ENCODE data around the gene AP2S1. TPM values are rescaled to one million over a fixed set of nuclear protein-coding genes. Genes with fewer than 3 reads are reported as not detected.
A peak's percentile ranks its signal among the peaks of the same experiment; 100 is the strongest.

Gene AP2S1
- total RNA-seq, 2 donors from 2014 or later: 114 to 116 TPM

DNA sequence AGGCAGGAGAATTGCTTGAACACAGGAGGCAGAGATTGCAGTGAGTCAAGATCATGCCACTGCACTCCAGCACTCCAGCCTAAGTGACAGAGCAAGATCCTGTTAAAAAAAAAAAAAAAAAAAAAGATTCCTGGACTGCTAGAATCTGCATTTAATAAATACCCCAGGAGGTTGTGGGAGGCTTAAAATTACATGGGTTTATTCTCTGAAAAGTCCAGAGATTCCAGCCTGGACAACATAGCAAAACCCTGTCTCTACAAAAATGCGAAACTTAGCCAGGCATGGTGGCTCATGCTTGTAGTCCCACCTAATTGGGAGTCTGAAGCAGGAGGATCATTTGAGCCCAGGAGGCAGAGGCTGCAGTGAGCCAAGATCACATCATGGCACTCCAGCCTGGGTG lies 52.8 kb downstream of the AP2S1 start:
- no peak for ATAC-seq
- H3K9me3 Mint-ChIP-seq: no peaks in the 10 kb centered on the region
- no peak overlapping the region for H3K27ac Mint-ChIP-seq
- no peak for DNase-seq (ENCODE audit: low spot score in 2 of 2)
- no peaks in the 10 kb centered on the region for H3K36me3 Mint-ChIP-seq

DNA sequence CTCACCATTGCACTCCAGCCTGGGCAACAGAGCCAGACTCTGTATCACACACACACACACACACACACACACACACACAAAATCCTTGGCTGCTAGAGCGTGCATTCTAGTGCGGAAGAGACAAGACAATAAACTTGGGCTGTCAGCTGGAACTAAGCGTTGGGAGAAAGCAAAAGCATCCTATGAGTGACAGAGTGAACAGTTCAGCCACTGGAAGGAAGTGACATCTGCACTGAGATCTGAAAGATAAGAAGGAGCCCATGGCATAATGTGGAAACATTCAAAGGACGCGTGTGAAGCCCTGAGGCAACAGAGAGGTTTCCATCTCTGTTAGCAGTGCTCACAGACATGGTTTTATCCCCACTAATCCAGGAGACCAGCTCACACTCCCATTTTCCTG lies 58.7 kb downstream of the AP2S1 start:
- DNase-seq (ENCODE audit: low spot score in 2 of 2): no peak
- Mint-ChIP-seq H3K36me3 (peaks cover 5 to 11% of the 10 kb centered on the region in 2 donors), H3K9me3 (peaks cover 0 to 4% of the 10 kb centered on the region in 2 donors), H3K27ac (peak overlapping the region; percentile 71 to 77)
- ATAC-seq: peak in 1 of 2 donors; percentile 35

DNA sequence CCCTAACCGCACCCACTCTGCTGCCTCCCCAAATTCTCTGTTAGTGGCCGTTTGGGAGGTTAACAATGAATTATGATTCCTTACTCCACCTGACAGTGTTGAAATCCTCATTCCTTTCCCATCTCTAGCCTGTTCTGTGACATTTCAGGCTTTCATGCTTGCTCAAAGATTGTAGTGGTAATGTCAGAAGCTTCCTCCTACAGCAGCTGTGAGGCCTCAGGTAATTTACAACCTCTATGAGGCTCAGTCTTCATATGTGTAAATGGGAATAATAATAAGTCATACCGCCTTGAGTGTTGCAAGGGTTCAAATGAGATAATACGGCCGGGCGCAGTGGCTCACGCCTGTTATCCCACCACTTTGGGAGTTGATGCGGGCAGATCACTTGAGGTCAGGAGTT lies 61.3 kb downstream of the AP2S1 start:
- Mint-ChIP-seq H3K27ac (peak overlapping the region in 1 of 2 donors; percentile 98), H3K36me3 (peaks cover 31 to 37% of the 10 kb centered on the region in 2 donors), H3K9me3 (peaks cover 0 to 4% of the 10 kb centered on the region in 2 donors)
- no peak for ATAC-seq
- no peak for DNase-seq (ENCODE audit: low spot score in 2 of 2)

DNA sequence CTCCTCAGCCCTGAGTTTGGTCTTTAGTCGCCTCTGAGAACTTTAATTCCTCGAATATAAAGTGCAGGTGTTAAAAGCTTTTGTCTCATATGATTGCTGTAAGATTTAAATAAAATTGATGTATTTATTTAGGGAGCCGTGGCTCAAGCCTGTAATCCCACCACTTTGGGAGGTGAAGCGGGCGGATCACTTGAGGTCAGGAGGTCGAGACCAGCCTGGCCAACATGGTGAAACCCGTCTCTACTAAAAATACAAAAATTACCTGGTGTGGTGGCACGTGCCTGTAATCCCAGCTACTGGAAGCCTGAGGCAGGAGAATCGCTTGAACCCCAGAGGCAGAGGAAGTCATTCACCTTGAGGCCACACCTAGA lies 61.7 kb downstream of the AP2S1 start:
- peaks cover 0 to 4% of the 10 kb centered on the region in 2 donors for H3K9me3 Mint-ChIP-seq
- DNase-seq (ENCODE audit: low spot score in 2 of 2) (no peak), ATAC-seq (no peak)
- peaks cover 35 to 41% of the 10 kb centered on the region in 2 donors for H3K36me3 Mint-ChIP-seq
- peak overlapping the region; percentile 96 to 98 for H3K27ac Mint-ChIP-seq

DNA sequence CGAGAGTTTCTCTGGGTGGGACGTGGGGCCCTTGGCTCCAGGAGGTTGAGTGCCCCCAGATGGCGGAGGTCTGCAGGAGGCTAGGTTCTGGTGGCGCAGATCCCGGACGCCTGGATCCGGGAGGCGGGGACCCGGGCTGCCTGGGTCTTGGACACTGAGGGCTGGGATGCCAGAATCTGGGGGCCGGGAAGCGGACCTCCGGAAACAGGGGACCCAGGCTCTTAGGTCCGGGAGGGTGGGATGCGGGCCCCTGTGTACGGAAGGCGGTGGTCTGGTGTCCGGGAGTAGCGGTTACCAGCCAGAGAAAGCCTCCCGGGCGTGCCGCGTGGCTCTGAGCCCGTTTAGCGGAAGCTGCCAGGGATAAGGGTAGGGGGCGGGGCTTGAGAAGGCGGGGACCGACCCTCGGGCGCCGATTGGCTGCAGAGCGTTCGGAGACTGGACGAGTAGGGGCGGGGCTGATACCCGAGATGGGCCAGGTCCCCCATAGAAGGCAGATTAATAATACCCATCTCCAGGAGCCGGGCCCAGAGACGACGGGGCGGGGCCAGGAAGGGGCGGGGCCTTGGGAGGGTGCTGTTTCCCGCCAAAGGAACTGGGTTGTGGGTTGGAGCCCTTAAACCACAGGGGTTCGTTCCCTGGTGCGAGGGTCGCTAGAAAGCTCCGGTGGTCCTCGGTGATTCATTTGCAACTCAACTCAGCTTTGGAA lies 62.2 kb downstream of the AP2S1 start, which contains the start of gene SLC1A5:
Gene SLC1A5 (minus strand): TSS at position 333 of the 706 bp plus-strand sequence. CDS start 629 bp downstream, outside the sequence.
- DNase-seq (ENCODE audit: low spot score in 2 of 2) (peak; percentile 97 to 99), ATAC-seq (peak; percentile 78 to 81)
- Mint-ChIP-seq H3K36me3 (peaks cover 40 to 44% of the 10 kb centered on the region in 2 donors), H3K9me3 (peaks cover 0 to 4% of the 10 kb centered on the region in 2 donors), H3K27ac (peak within 1 kb of the TSS; percentile 96 to 98)

Other genes with a start within 250 kb of the AP2S1 start
- 100 to 1,000 TPM; 413 to 615 TPM for gene CALM3, start 249.5 kb downstream of the AP2S1 start, total RNA-seq
- 10 to 100 TPM; 14.7 to 38.0 TPM for gene PTGIR, start 225.8 kb downstream of the AP2S1 start, total RNA-seq
- 10 to 100 TPM in 1 of 2 donors, 1 to 10 TPM in 1; 5.2 to 17.4 TPM for gene GNG8, start 214.6 kb downstream of the AP2S1 start, total RNA-seq
- 10 to 100 TPM in 1 of 2 donors, 1 to 10 TPM in 1; 1.9 to 25.9 TPM for gene DACT3, start 189.7 kb downstream of the AP2S1 start, total RNA-seq
- 100 to 1,000 TPM in 1 of 2 donors, 10 to 100 TPM in 1; 76.8 to 129 TPM for gene PRKD2, start 133.7 kb downstream of the AP2S1 start, total RNA-seq
- 1 to 10 TPM; 2.8 to 9.7 TPM for gene FKRP, start 104.8 kb downstream of the AP2S1 start, total RNA-seq
- 100 to 1,000 TPM in 1 of 2 donors, 10 to 100 TPM in 1; 67.3 to 117 TPM for gene STRN4, start 104.4 kb downstream of the AP2S1 start, total RNA-seq
- 100 to 1,000 TPM in 1 of 2 donors, 10 to 100 TPM in 1; 99.3 to 159 TPM for gene SLC1A5, start 62.3 kb downstream of the AP2S1 start, total RNA-seq
- 10 to 100 TPM; 20.7 to 24.3 TPM for gene ARHGAP35, start 10.2 kb upstream of the AP2S1 start, total RNA-seq
- under 1 TPM in 1 of 2 donors, not detected in 1; 0.58 TPM for gene NPAS1, start 169.0 kb upstream of the AP2S1 start, total RNA-seq
- 10 to 100 TPM; 41.4 to 51.0 TPM for gene TMEM160, start 197.8 kb upstream of the AP2S1 start, total RNA-seq